HepG2 (cell line): ENCODE measurements around the gene ETFRF1. TPM values are rescaled to one million over a fixed set of nuclear protein-coding genes. Genes with fewer than 3 reads are reported as not detected.

Experiments used
- ATAC-seq: fragments of 200-7000 bp; cut with Tn5 transposase; 3 replicates; pipeline ENCODE4 v1.9.1; 2020; ENCODE audit warnings: mild to moderate bottlenecking, moderate library complexity
- BruUV-seq: library from RNA; stranded (reverse); fragments of 400-500 nt; replicated peaks from 2 replicates; lab custom pipeline; 2021; lab: Mats Ljungman, UMichigan
- CTCF ChIA-PET: fragments of 300-600 bp; formaldehyde crosslinking; extraction: SDS; loops from one replicate; lab custom pipeline; 2021; ENCODE audit warnings: low total read pairs, inconsistent platforms, low intra/inter-chr PET ratio; lab: Yijun Ruan, JAX
- POLR2A ChIA-PET: fragments of 350-600 bp; sonication (Branson Sonifier 250); formaldehyde crosslinking; loops from one replicate; lab custom pipeline; 2020; ENCODE audit warnings: antibody characterized with exemption, inconsistent platforms; lab: Yijun Ruan, JAX
- DNase-seq: peaks from one replicate; pipeline ENCODE4 v3.0.0-alpha.2; 2015; ENCODE audit warnings: low spot score
- FAIRE-seq: peaks from 3 replicates; lab custom pipeline; 2011; peaks lifted over from hg19 to GRCh38; lab: Jason Lieb, UNC
- H2AFZ ChIP-seq: one replicate; pipeline ENCODE4 v1.6.1; 2011; ENCODE audit warnings: low read length, inconsistent platforms
- H3K27ac ChIP-seq: fragments of 300-600 bp; 3 replicates; pipeline ENCODE4 v1.8.0; 2011; ENCODE audit warnings: mixed run types, mild to moderate bottlenecking, mixed read lengths, low read length, inconsistent platforms; ENCODE audit not compliant: insufficient read depth; ENCODE audit errors: extremely low read length
- H3K27me3 ChIP-seq, 2 experiments: fragments of 200-600 bp in 1 of 2; 2 replicates in 1 of 2; 3 replicates in 1 of 2; pipeline versions ENCODE4 v1.6.0 to v1.8.0; 2011; ENCODE audit warnings: low read length in 2 of 2, mild to moderate bottlenecking in 2 of 2, moderate library complexity in 2 of 2, inconsistent platforms in 1 of 2; ENCODE audit not compliant: insufficient read depth in 2 of 2, control insufficient read depth in 1 of 2
- H3K36me3 ChIP-seq, 2 experiments: fragments of 200-600 bp in 1 of 2; replicated peaks in 1 of 2; 2 replicates in 1 of 2; 3 replicates in 1 of 2; pipeline versions ENCODE4 v1.5.1 to v1.8.0; 2011; ENCODE audit warnings: low read length in 2 of 2, inconsistent platforms in 1 of 2; ENCODE audit not compliant: insufficient read depth in 2 of 2, control insufficient read depth in 1 of 2
- H3K4me1 ChIP-seq: 2 replicates; pipeline ENCODE4 v1.5.1; 2012; ENCODE audit warnings: low read length, inconsistent platforms; ENCODE audit not compliant: insufficient read depth
- H3K4me2 ChIP-seq: 2 replicates; pipeline ENCODE4 v1.6.0; 2011; ENCODE audit warnings: low read depth, low read length, inconsistent platforms
- H3K4me3 ChIP-seq, 3 experiments: fragments of 200-600 bp in 1 of 3; sonication (generic), shearing (Covaris generic) in 1 of 3; replicated peaks in 1 of 3; 2 replicates each; pipeline ENCODE4 v1.5.1; 2011 to 2016; ENCODE audit warnings: low read length in 3 of 3, inconsistent platforms in 2 of 3, low read depth in 2 of 3, mild to moderate bottlenecking in 2 of 3, control low read depth in 1 of 3, mixed read lengths in 1 of 3; ENCODE audit not compliant: insufficient read depth in 1 of 3
- H3K79me2 ChIP-seq: one replicate; pipeline ENCODE4 v1.6.1; 2011; ENCODE audit warnings: low read length, inconsistent platforms; ENCODE audit not compliant: insufficient read depth
- H3K9ac ChIP-seq: 2 replicates; pipeline ENCODE4 v1.6.0; 2011; ENCODE audit warnings: mild to moderate bottlenecking, low read depth, low read length, inconsistent platforms; ENCODE audit not compliant: insufficient read depth
- H3K9me3 ChIP-seq: 2 replicates; pipeline ENCODE4 v1.5.1; 2012; ENCODE audit warnings: mild to moderate bottlenecking, low read length
- H4K20me1 ChIP-seq: 2 replicates; pipeline ENCODE4 v1.6.0; 2011; ENCODE audit warnings: inconsistent platforms, mild to moderate bottlenecking, low read length, moderate library complexity; ENCODE audit not compliant: insufficient read depth
- SAFB2 ChIP-seq: sonication (generic); formaldehyde crosslinking; IDR thresholded peaks from 2 replicates; pipeline ENCODE4 v1.5.1; 2020; ENCODE audit warnings: missing genetic modification reagents, low read depth, mild to moderate bottlenecking, borderline replicate concordance
- TCF7L2 ChIP-seq: IDR thresholded peaks from 2 replicates; pipeline ENCODE4 v1.6.1; 2011; ENCODE audit warnings: mild to moderate bottlenecking, low read depth, low read length, moderate library complexity
- ZEB1 ChIP-seq: IDR thresholded peaks from 2 replicates; pipeline ENCODE4 v1.6.1; 2012; ENCODE audit warnings: mild to moderate bottlenecking, low read depth, inconsistent platforms; ENCODE audit not compliant: insufficient replicate concordance
- ZNF282 ChIP-seq: fragments of 450-650 bp; IDR thresholded peaks from 2 replicates; pipeline ENCODE4 v1.6.1; 2018; ENCODE audit not compliant: partially characterized antibody
- ZNF709 ChIP-seq: sonication (generic); formaldehyde crosslinking; IDR thresholded peaks from 2 replicates; pipeline ENCODE4 v1.5.0; 2020; ENCODE audit warnings: mild to moderate bottlenecking, missing genetic modification reagents
- WGBS: methylation state at CpG from one replicate; pipeline ENCODE4 v1.1.6; 2017; ENCODE audit warnings: low lambda C conversion rate; 5-methylcytosine and 5-hydroxymethylcytosine counted together
- in situ Hi-C: cut with HindIII; loops from 2 replicates; pipeline ENCODE4 v1.10.0; 2017; ENCODE audit warnings: low pct_unique_long_range_greater_than_20kb; ENCODE audit not compliant: extremely low pct_ligation_motif_present
- intact Hi-C: fragments of 100-400 bp; cut with micrococcal nuclease; formaldehyde crosslinking; loops from one replicate; pipeline ENCODE4 v1.10.0; 2022; ENCODE audit not compliant: unreplicated experiment
- polyA plus RNA-seq, 8 experiments: library from polyadenylated mRNA; depleted of rRNA in 3 of 8; stranded (reverse) in 7 of 8; unstranded in 1 of 8; fragments of >200 nt; fragmentation: Illumina TruSeq in 4 of 8; extraction: Trizol in 4 of 8; gene quantifications; 2 replicates each; pipeline versions ENCODE4 v1.2.1 to v1.2.3, GENCODE V29; 2011 to 2016; ENCODE audit warnings: low read depth in 4 of 8, missing spikeins in 1 of 8, mixed read lengths in 1 of 8; ENCODE audit not compliant: insufficient read depth in 1 of 8
- total RNA-seq, 5 experiments: library from RNA; depleted of rRNA; stranded (reverse); fragments of >200 nt; fragmentation: Illumina TruSeq; extraction: Trizol; gene quantifications; 2 replicates each; pipeline ENCODE4 v1.2.3, GENCODE V29; 2016; ENCODE audit warnings: low read depth in 1 of 5
- TF ChIP-seq, protein P1 (sequence below): sonication (generic); formaldehyde crosslinking; IDR thresholded peaks from 2 replicates; pipeline ENCODE4 v1.8.1; 2023; ENCODE audit warnings: missing genetic modification reagents, mild to moderate bottlenecking, borderline replicate concordance
- TF ChIP-seq, protein P2 (sequence below): conservative IDR thresholded peaks from 2 replicates; pipeline ENCODE4 v1.6.1; 2018; ENCODE audit warnings: missing genetic modification reagents
- TF ChIP-seq, protein P3 (sequence below): sonication (generic); formaldehyde crosslinking; IDR thresholded peaks from 2 replicates; pipeline ENCODE4 v1.8.1; 2023; ENCODE audit warnings: mild to moderate bottlenecking, missing genetic modification reagents
- TF ChIP-seq, protein P4 (sequence below): sonication (generic); formaldehyde crosslinking; IDR thresholded peaks from 2 replicates; pipeline ENCODE4 v1.5.0; 2020; ENCODE audit warnings: missing genetic modification reagents
- TF ChIP-seq, protein P5 (sequence below): sonication (generic); formaldehyde crosslinking; conservative IDR thresholded peaks from 2 replicates; pipeline ENCODE4 v1.8.0; 2022; ENCODE audit warnings: mild to moderate bottlenecking, moderate library complexity, missing genetic modification reagents

ETFRF1 gene
- total and polyA plus RNA-seq, 2 of the 13 experiments (the other 11 are each of a cell fraction or from before 2014, with no cell fraction given), result 6.8 to 7.0 TPM

DNA sequence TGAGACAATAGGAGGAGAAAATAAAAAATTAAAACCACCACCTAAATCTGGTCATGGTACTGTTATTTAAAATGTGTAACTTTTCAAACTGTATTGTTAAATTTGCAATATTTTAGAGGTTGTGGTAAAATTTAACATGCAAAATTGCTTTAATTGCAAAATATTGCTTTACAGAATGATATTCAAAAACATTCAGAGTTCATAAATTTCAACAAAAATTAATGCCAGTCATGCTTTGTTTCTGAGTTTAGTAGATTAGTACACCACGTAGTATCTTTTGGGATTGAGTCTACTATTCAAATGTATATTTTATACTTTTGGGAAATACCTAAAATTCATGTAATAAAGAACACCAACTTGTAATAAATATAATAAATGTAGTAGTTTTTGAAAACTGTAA, 18.3 kb downstream of the ETFRF1 start (continued):
- TF ChIP-seq ZNF709 (CRISPR knock-in tag) (no peak), TCF7L2 (no peak), ZNF282 (no peak)
- TF ChIP-seq, protein P1, sequence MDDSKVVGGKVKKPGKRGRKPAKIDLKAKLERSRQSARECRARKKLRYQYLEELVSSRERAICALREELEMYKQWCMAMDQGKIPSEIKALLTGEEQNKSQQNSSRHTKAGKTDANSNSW (CRISPR knock-in tag), result no peak

DNA sequence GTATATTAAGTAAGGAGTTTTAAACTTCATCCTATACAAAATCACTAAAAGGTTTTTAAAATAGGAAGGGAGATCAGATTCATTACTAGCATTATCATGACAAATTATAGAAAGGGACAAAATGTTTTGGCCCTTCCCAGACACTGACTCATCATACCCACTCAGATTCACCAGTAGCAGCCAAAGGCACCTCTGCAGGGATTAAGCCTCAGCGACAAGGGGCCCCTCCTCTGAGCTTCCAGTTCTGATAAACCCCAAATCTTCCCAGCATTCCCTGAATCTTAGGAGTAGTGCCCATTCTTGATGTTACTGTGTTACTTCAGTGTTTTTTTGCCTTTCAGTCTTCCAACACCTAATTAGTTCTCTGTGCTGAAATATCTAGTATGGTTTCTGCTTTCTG, 41.2 kb downstream of the ETFRF1 start:
- Histone ChIP-seq H3K27ac (no peak overlapping the region), H4K20me1 (no peaks in the 10 kb centered on the region)
- TF ChIP-seq, protein P2, sequence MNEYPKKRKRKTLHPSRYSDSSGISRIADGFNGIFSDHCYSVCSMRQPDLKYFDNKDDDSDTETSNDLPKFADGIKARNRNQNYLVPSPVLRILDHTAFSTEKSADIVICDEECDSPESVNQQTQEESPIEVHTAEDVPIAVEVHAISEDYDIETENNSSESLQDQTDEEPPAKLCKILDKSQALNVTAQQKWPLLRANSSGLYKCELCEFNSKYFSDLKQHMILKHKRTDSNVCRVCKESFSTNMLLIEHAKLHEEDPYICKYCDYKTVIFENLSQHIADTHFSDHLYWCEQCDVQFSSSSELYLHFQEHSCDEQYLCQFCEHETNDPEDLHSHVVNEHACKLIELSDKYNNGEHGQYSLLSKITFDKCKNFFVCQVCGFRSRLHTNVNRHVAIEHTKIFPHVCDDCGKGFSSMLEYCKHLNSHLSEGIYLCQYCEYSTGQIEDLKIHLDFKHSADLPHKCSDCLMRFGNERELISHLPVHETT, result no peak
- TF ChIP-seq, protein P3, sequence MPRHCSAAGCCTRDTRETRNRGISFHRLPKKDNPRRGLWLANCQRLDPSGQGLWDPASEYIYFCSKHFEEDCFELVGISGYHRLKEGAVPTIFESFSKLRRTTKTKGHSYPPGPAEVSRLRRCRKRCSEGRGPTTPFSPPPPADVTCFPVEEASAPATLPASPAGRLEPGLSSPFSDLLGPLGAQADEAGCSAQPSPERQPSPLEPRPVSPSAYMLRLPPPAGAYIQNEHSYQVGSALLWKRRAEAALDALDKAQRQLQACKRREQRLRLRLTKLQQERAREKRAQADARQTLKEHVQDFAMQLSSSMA, result no peak
- TF ChIP-seq, protein P4, sequence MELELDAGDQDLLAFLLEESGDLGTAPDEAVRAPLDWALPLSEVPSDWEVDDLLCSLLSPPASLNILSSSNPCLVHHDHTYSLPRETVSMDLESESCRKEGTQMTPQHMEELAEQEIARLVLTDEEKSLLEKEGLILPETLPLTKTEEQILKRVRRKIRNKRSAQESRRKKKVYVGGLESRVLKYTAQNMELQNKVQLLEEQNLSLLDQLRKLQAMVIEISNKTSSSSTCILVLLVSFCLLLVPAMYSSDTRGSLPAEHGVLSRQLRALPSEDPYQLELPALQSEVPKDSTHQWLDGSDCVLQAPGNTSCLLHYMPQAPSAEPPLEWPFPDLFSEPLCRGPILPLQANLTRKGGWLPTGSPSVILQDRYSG (CRISPR knock-in tag), result no peak
- TF ChIP-seq, protein P5, sequence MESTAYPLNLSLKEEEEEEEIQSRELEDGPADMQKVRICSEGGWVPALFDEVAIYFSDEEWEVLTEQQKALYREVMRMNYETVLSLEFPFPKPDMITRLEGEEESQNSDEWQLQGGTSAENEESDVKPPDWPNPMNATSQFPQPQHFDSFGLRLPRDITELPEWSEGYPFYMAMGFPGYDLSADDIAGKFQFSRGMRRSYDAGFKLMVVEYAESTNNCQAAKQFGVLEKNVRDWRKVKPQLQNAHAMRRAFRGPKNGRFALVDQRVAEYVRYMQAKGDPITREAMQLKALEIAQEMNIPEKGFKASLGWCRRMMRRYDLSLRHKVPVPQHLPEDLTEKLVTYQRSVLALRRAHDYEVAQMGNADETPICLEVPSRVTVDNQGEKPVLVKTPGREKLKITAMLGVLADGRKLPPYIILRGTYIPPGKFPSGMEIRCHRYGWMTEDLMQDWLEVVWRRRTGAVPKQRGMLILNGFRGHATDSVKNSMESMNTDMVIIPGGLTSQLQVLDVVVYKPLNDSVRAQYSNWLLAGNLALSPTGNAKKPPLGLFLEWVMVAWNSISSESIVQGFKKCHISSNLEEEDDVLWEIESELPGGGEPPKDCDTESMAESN (CRISPR knock-in tag), result no peak
- TF ChIP-seq ZEB1, result no peak
- no peak for TF ChIP-seq SAFB2 (CRISPR knock-in tag)
- TF ChIP-seq, all 625 proteins: peak for 0
- intact Hi-C loops, result no loop called here
- no peak overlapping the region for H3K4me3 ChIP-seq
- ATAC-seq, result no peak
- peaks cover 3 to 24% of the 10 kb centered on the region in 2 experiments; a peak in 4 of 5 replicates for H3K36me3 ChIP-seq
- in situ Hi-C loops, result no loop called here
- no peaks in the 10 kb centered on the region for H3K79me2 ChIP-seq
- no TSS peak for BruUV-seq
- H3K27me3 ChIP-seq, result no peaks in the 10 kb centered on the region
- H2AFZ ChIP-seq, result no peak overlapping the region
- whole genome bisulfite sequencing, result 100% methylated on average over 1 of the region's 1 CpG
- no peaks in the 10 kb centered on the region for H3K4me1 ChIP-seq
- no peaks in the 10 kb centered on the region for H3K9me3 ChIP-seq
- FAIRE-seq, result no peak
- ChIA-PET POLR2A (no interaction called here), CTCF (no interaction called here)
- no peak overlapping the region for H3K4me2 ChIP-seq
- DNase-seq, result no peak
- no peak overlapping the region for H3K9ac ChIP-seq
